Stimulated activated CD8-positive, alpha-beta memory T cell treated with anti-CD3 and anti-CD28 coated beads, Interleukin-2, amount 100 ng/mL, for 48 hours (primary cell): Measurements from ENCODE around the gene TRPT1.

Experiments used
- DNase-seq, 2 donors: peaks; one replicate each; pipeline ENCODE4 v3.0.0-alpha.2; 2020; ENCODE audit warnings: low read depth in 2 of 2

TRPT1 gene

DNA sequence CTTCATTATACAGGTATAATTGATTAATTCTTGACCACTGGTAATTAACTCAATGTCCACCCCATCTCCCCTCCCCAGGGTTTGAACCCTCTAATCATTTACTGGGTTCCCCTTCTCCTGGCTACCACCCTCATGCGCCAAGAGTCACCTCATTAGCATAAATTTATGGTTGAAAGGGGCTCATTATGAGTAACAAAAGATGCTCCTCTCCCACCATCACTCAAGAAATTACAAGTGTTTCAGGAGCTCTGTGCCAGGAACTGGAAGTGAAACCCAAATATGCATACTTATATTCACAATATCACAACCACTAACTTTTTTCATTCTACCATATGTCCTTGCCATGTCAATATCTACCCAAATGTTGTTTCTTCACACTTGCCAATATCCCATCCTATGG lies 47.8 kb downstream of the TRPT1 start:
- DNase-seq = no peak

DNA sequence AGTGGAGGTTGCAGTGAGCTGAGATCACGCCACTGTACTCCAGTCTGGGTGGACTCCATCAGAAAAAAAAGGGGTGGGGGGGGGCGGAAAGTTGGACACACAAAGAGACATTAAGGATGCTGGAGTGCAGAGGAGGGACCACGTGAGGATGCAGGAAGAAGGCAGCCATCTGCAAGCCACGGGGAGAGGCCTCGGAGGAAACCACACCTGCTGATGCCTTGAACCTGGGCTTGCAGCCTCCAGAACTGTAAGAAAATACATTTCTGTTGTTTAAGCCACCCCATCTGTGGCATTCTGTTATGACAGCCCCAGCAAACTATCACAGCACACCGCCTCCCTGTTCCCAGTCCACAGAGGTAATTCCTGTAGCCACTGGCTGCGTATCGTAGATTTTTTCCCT lies 49.2 kb downstream of the TRPT1 start:
- DNase-seq = no peak
